Lung (tissue), 12 donors: ENCODE results near the gene BRD9. TPM values are rescaled to one million over a fixed set of nuclear protein-coding genes. Genes with fewer than 3 reads are reported as not detected.

Experiments
- ATAC-seq: fragments of 200-7000 bp; cut with Tn5 transposase; one replicate; pipeline ENCODE4 v1.9.1; 2020; ENCODE audit warnings: moderate number of reproducible peaks; ENCODE audit not compliant: insufficient read depth, low FRiP score
- DNase-seq, 3 donors: peaks; one replicate each; pipeline ENCODE4 v3.0.0-alpha.2; 2013 to 2017
- H3K27ac ChIP-seq, 2 donors: one replicate each; pipeline ENCODE4 v1.5.1; 2013; ENCODE audit warnings: mild to moderate bottlenecking in 2 of 2, moderate library complexity in 2 of 2, control low read depth in 1 of 2, inconsistent platforms in 1 of 2, low read depth in 1 of 2, low read length in 1 of 2
- H3K27me3 ChIP-seq, 3 donors: one replicate each; pipeline ENCODE4 v1.5.1; 2013; ENCODE audit warnings: low read length in 2 of 3; ENCODE audit not compliant: control insufficient read depth in 3 of 3, insufficient read depth in 3 of 3
- H3K36me3 ChIP-seq, 4 donors: one replicate each; pipeline ENCODE4 v1.5.1; 2013; ENCODE audit warnings: low read length in 4 of 4, mild to moderate bottlenecking in 1 of 4, moderate library complexity in 1 of 4; ENCODE audit not compliant: control insufficient read depth in 4 of 4, insufficient read depth in 4 of 4
- H3K4me1 ChIP-seq, 5 donors: one replicate each; pipeline ENCODE4 v1.5.1; 2013; ENCODE audit warnings: low read length in 5 of 5, mild to moderate bottlenecking in 2 of 5, moderate library complexity in 1 of 5; ENCODE audit not compliant: control insufficient read depth in 5 of 5, insufficient read depth in 5 of 5
- H3K4me3 ChIP-seq: one replicate; pipeline ENCODE4 v1.5.1; 2013; ENCODE audit warnings: mild to moderate bottlenecking, control low read depth, moderate library complexity
- H3K9ac ChIP-seq, 2 donors: one replicate each; pipeline ENCODE4 v1.5.1; 2013; ENCODE audit warnings: low read length in 2 of 2, control low read depth in 1 of 2; ENCODE audit not compliant: insufficient read depth in 1 of 2
- H3K9me3 ChIP-seq, 4 donors: one replicate each; pipeline ENCODE4 v1.5.1; 2013; ENCODE audit warnings: low read length in 3 of 4, mild to moderate bottlenecking in 1 of 4, moderate library complexity in 1 of 4; ENCODE audit not compliant: control insufficient read depth in 4 of 4, insufficient read depth in 3 of 4
- WGBS, 2 donors: extraction: QIAGEN DNeasy Blood & Tissue Kit; methylation state at CpG; one replicate each; pipeline ENCODE4 v1.1.7; 2013; 5-methylcytosine and 5-hydroxymethylcytosine counted together
- polyA plus RNA-seq, 2 donors: library from polyadenylated mRNA; stranded (reverse); fragments of 200-250 nt; gene quantifications; one replicate each; pipeline ENCODE4 v1.2.1, GENCODE V29; 2013
- total RNA-seq, 2 donors: library from RNA; depleted of rRNA in 1 of 2; stranded (reverse); fragments of >200 nt in 1 of 2; gene quantifications; one replicate each; pipeline ENCODE4 v1.2.1, GENCODE V29; 2014 to 2021
- TF ChIP-seq, protein P1 (sequence below): IDR thresholded peaks from 2 replicates; pipeline ENCODE4 v1.5.1; 2012; ENCODE audit warnings: mild to moderate bottlenecking; ENCODE audit errors: control extremely low read depth, extremely low read depth
- donor health status: control.
- donor health status: control.
- donor health status: Bipolar disorder and iron deficiency.
- donor health status: healthy.
- donor health status: DM: yes; HTN: yes; CAD: no.

BRD9 gene
- total and polyA plus RNA-seq, 4 donors = 24.3 to 69.7 (median 37.3) TPM

- H3K4me3 ChIP-seq = no peak overlapping the region
- TF ChIP-seq, protein P1, sequence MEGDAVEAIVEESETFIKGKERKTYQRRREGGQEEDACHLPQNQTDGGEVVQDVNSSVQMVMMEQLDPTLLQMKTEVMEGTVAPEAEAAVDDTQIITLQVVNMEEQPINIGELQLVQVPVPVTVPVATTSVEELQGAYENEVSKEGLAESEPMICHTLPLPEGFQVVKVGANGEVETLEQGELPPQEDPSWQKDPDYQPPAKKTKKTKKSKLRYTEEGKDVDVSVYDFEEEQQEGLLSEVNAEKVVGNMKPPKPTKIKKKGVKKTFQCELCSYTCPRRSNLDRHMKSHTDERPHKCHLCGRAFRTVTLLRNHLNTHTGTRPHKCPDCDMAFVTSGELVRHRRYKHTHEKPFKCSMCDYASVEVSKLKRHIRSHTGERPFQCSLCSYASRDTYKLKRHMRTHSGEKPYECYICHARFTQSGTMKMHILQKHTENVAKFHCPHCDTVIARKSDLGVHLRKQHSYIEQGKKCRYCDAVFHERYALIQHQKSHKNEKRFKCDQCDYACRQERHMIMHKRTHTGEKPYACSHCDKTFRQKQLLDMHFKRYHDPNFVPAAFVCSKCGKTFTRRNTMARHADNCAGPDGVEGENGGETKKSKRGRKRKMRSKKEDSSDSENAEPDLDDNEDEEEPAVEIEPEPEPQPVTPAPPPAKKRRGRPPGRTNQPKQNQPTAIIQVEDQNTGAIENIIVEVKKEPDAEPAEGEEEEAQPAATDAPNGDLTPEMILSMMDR = no peak
- no peaks in the 10 kb centered on the region for H3K9me3 ChIP-seq
- no peak overlapping the region for H3K9ac ChIP-seq
- WGBS, 2 donors = 90 to 95% methylated on average over 16 to 17 of the region's 17 CpGs
- DNase-seq (no peak), ATAC-seq (no peak)
- peaks cover 0 to 6% (median 2%) of the 10 kb centered on the region in 5 donors for H3K4me1 ChIP-seq
- H3K27me3 ChIP-seq = peaks cover 0 to 5% (median 0%) of the 10 kb centered on the region in 3 donors
- no peaks in the 10 kb centered on the region for H3K36me3 ChIP-seq
- H3K27ac ChIP-seq = no peak overlapping the region
These were observed 30.1 kb upstream of the BRD9 start for GRCh38 chr5:922436-923280.

DNA sequence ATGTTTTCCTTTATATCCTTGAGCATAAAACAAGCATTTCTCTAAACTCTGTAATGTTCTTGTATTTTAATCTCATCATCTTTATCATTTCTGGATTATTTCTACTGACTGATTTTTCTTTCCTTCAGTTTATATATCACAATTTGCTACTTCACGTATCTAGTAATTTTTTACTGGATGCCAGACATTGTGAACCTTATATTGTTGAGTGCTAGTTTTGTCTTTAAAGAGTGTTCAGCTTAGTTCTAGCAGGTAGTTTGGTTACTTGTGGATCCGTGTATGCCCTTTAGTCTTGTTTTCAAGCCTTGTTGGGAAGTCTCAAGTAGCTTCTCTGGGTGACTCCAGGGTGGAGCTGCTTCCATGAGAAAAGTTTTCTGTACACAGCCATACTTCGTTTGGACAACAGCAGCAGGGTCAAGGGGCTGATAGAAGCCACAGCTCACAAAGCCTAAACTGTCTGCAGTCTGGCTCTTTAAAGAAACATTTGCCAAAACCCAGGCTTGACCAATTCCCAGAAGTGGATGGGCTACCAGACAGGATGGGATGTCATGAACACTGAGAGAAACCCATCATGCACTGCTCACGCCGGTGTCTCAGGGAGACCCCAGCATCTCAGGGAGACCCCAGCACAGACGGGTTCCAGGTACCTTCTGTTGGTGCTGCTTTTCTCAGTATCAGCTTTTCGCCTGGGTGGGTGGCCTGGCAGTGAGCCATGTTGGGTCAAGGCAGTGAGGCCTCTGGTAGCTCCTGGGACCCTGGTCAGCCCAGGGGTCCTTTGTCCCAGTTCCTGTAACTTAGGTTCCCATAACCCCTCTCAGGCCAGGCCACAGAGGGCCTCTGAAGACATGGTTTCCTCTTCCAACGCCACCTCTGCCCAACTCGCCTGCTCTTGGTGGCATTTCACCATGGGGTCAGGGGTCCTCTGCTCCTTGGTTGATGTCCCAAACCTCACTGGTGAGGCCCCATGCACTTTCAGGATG is 29.1 kb upstream of the BRD9 start:
- H3K4me1 ChIP-seq = peaks cover 0 to 6% (median under 1%) of the 10 kb centered on the region in 5 donors
- H3K9ac ChIP-seq = no peak overlapping the region
- TF ChIP-seq, protein P1 = no peak
- no peak for DNase-seq
- H3K4me3 ChIP-seq = no peak overlapping the region
- H3K27ac ChIP-seq = no peak overlapping the region
- no peak for ATAC-seq
- peaks cover 0 to under 1% (median 0%) of the 10 kb centered on the region in 4 donors for H3K36me3 ChIP-seq
- peaks cover 0 to 5% (median 0%) of the 10 kb centered on the region in 3 donors for H3K27me3 ChIP-seq
- WGBS, 2 donors = 91 to 95% methylated on average over 9 of the region's 9 CpGs
- no peaks in the 10 kb centered on the region for H3K9me3 ChIP-seq

DNA sequence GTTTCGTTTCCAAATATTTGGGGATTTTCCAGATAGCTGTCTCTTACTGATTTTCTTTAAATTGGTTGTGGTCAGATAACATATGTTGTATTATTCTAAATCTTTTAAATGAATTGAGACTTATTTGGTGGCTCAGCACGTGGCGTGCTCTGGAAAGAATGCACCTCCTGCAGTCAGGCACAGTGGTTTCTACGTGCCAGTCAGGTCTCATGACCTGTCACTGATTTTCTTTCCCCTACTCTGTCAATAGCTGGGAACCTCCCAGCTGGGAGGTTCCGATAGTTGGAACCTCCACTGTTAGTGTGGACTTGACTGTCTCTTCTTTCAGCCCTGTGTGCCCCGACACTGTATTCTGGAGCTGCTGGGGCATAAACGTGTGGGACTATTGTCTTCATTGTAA is 27.7 kb upstream of the BRD9 start:
- 85 to 88% methylated on average over 7 of the region's 7 CpGs for WGBS, 2 donors
- Histone ChIP-seq H3K27me3 (no peaks in the 10 kb centered on the region), H3K9me3 (no peaks in the 10 kb centered on the region), H3K27ac (no peak overlapping the region), H3K4me3 (no peak overlapping the region), H3K36me3 (peaks cover 0 to 7% (median 3%) of the 10 kb centered on the region in 4 donors), H3K9ac (no peak overlapping the region), H3K4me1 (peaks cover 0 to 3% (median 0%) of the 10 kb centered on the region in 5 donors)
- TF ChIP-seq, protein P1 = no peak
- no peak for ATAC-seq
- no peak for DNase-seq
